PC-3 (cell line): ENCODE results near the gene PLEKHN1. TPM values are rescaled to one million over a fixed set of nuclear protein-coding genes. Genes with fewer than 3 reads are reported as not detected.

Experiments
- ATAC-seq: fragments of 200-7000 bp; cut with Tn5 transposase; 2 replicates; pipeline ENCODE4 v1.9.1; 2020; ENCODE audit warnings: mild to moderate bottlenecking, moderate library complexity
- BruUV-seq: library from RNA; stranded (reverse); fragments of 400-500 nt; replicated peaks from 2 replicates; lab custom pipeline; 2021; lab: Mats Ljungman, UMichigan
- CTCF ChIA-PET: fragments of 300-600 bp; sonication (Branson Sonifier 250); formaldehyde crosslinking; loops from one replicate; lab custom pipeline; 2022; ENCODE audit warnings: antibody characterized with exemption; lab: Charles Lee
- POLR2A ChIA-PET: fragments of 300-600 bp; sonication (Branson Sonifier 250); formaldehyde crosslinking; loops from one replicate; lab custom pipeline; 2022; ENCODE audit warnings: antibody characterized with exemption; ENCODE audit not compliant: unreplicated experiment; lab: Charles Lee
- DNase-seq: peaks from one replicate; pipeline ENCODE4 v3.0.0-alpha.2; 2015
- H2AFZ ChIP-seq: fragments of 300-600 bp; sonication (generic); 2 replicates; pipeline ENCODE4 v1.6.0; 2016; ENCODE audit warnings: antibody characterized with exemption, low read length
- H3F3A ChIP-seq: fragments of 300-600 bp; sonication (generic); one replicate; pipeline ENCODE4 v1.6.0; 2017; ENCODE audit warnings: antibody characterized with exemption, low read length, control low read depth, mild to moderate bottlenecking; ENCODE audit not compliant: unreplicated experiment
- H3K27ac ChIP-seq: fragments of 300-600 bp; sonication (generic); 2 replicates; pipeline ENCODE4 v1.5.1; 2016; ENCODE audit warnings: mild to moderate bottlenecking, low read length
- H3K27me3 ChIP-seq: fragments of 300-600 bp; sonication (generic); 2 replicates; pipeline ENCODE4 v1.6.1; 2016; ENCODE audit warnings: low read length, mixed read lengths
- H3K36me3 ChIP-seq: fragments of 300-600 bp; sonication (generic); 2 replicates; pipeline ENCODE4 v1.6.1; 2016; ENCODE audit warnings: low read depth, mixed run types, low read length, mixed read lengths
- H3K4me1 ChIP-seq: fragments of 300-600 bp; sonication (generic); 2 replicates; pipeline ENCODE4 v1.5.1; 2016; ENCODE audit warnings: low read length; ENCODE audit not compliant: insufficient read depth
- H3K4me2 ChIP-seq: fragments of 300-600 bp; sonication (generic); 2 replicates; pipeline ENCODE4 v1.6.0; 2016; ENCODE audit warnings: low read length
- H3K4me3 ChIP-seq: fragments of 300-600 bp; sonication (generic); 2 replicates; pipeline ENCODE4 v1.5.1; 2016; ENCODE audit warnings: mild to moderate bottlenecking, low read length, mixed read lengths
- H3K79me2 ChIP-seq: fragments of 300-600 bp; sonication (generic); 2 replicates; pipeline ENCODE4 v1.6.1; 2017; ENCODE audit warnings: low read length, mixed read lengths
- H3K9ac ChIP-seq: fragments of 300-600 bp; sonication (generic); 2 replicates; pipeline ENCODE4 v1.6.0; 2016; ENCODE audit warnings: mild to moderate bottlenecking, low read length
- H3K9me2 ChIP-seq: fragments of 300-600 bp; sonication (generic); replicated peaks from 2 replicates; pipeline ENCODE4 v1.6.1; 2016; ENCODE audit warnings: mixed run types, low read length, mixed read lengths
- H3K9me3 ChIP-seq: fragments of 300-600 bp; sonication (generic); 2 replicates; pipeline ENCODE4 v1.6.1; 2016; ENCODE audit warnings: low read length, mixed read lengths
- H4K20me1 ChIP-seq: fragments of 300-600 bp; sonication (generic); 2 replicates; pipeline ENCODE4 v1.6.1; 2016; ENCODE audit warnings: low read length, mixed read lengths
- CTCF ChIP-seq: fragments of 300-600 bp; sonication (generic); conservative IDR thresholded peaks from 2 replicates; pipeline ENCODE4 v1.5.1; 2017; ENCODE audit warnings: antibody characterized with exemption, low read depth, mild to moderate bottlenecking, low read length
- EZH2 ChIP-seq: fragments of 300-600 bp; sonication (generic); IDR thresholded peaks from one replicate; pipeline ENCODE4 v1.6.1; 2017; ENCODE audit warnings: antibody characterized with exemption, mild to moderate bottlenecking, low read length; ENCODE audit not compliant: unreplicated experiment
- EZH2phosphoT487 ChIP-seq: fragments of 300-600 bp; sonication (generic); IDR thresholded peaks from 2 replicates; pipeline ENCODE4 v1.6.1; 2018; ENCODE audit warnings: mild to moderate bottlenecking, antibody characterized with exemption, low read length, borderline replicate concordance
- intact Hi-C: fragments of 100-400 bp; cut with micrococcal nuclease; formaldehyde crosslinking; loops from 2 replicates; pipeline ENCODE4 v1.9.0; 2023
- total RNA-seq: library from RNA; depleted of rRNA; stranded (reverse); fragments of >200 nt; gene quantifications from 2 replicates; pipeline ENCODE4 v1.2.3, GENCODE V29; 2014; rRNA removed

Gene PLEKHN1
- total RNA-seq, 1 experiment from 2014 or later: 14.0 TPM

GRCh38 chr1:1024149-1024770 is 58.0 kb downstream of the PLEKHN1 start:
- ChIA-PET POLR2A (no interaction called here), CTCF (interaction anchor here (1.0 kb wide), 1 partner anchor 267 kb away, joined by 3 read pairs; no protein-coding TSS in a partner anchor)
- H3K4me1 ChIP-seq: peaks cover 48% of the 10 kb centered on the region
- ATAC-seq: no peak
- H3K27ac ChIP-seq: no peak overlapping the region
- no peak overlapping the region for H3K9ac ChIP-seq
- peaks cover 51% of the 10 kb centered on the region for H4K20me1 ChIP-seq
- H3K27me3 ChIP-seq: no peaks in the 10 kb centered on the region
- H3K9me3 ChIP-seq: no peaks in the 10 kb centered on the region
- H3K36me3 ChIP-seq: peaks cover 49% of the 10 kb centered on the region
- DNase-seq: no peak
- no peaks in the 10 kb centered on the region for H3K9me2 ChIP-seq
- no TSS peak for BruUV-seq
- H3K4me2 ChIP-seq: peak overlapping the region; percentile 99
- TF ChIP-seq EZH2: no peak
- TF ChIP-seq CTCF: no peak
- TF ChIP-seq EZH2phosphoT487: no peak
- intact Hi-C loops: no loop called here
- no peaks in the 10 kb centered on the region for H3F3A ChIP-seq
- no peak overlapping the region for H2AFZ ChIP-seq
- peak overlapping the region; percentile 63 for H3K4me3 ChIP-seq
- peaks cover 85% of the 10 kb centered on the region for H3K79me2 ChIP-seq

- TF ChIP-seq CTCF (no peak), EZH2 (no peak), EZH2phosphoT487 (no peak)
- Histone ChIP-seq H3K27ac (peak overlapping the region; percentile 60), H3K4me1 (peaks cover 48% of the 10 kb centered on the region), H4K20me1 (peaks cover 53% of the 10 kb centered on the region), H3K4me2 (peak overlapping the region; percentile 99), H3K27me3 (no peaks in the 10 kb centered on the region), H3F3A (no peaks in the 10 kb centered on the region), H3K9ac (peak overlapping the region; percentile 62), H3K79me2 (peaks cover 88% of the 10 kb centered on the region), H3K4me3 (peak overlapping the region; percentile 63), H2AFZ (no peak overlapping the region), H3K9me2 (no peaks in the 10 kb centered on the region), H3K36me3 (peaks cover 49% of the 10 kb centered on the region), H3K9me3 (no peaks in the 10 kb centered on the region)
- POLR2A ChIA-PET: no interaction called here
- DNase-seq (peak; percentile 99), ATAC-seq (peak; percentile 38)
- no TSS peak for BruUV-seq
- CTCF ChIA-PET: no interaction called here
- intact Hi-C loops: no loop called here
Measured at GRCh38 chr1:1024771-1025699, 58.8 kb downstream of the PLEKHN1 start.

Other genes with a start within 250 kb of the PLEKHN1 start
- 2.7 and 5.8 TPM in 2 replicates for gene SAMD11, start 42.6 kb upstream of the PLEKHN1 start, total RNA-seq
- 262 and 340 TPM in 2 replicates for gene NOC2L, start 7.2 kb upstream of the PLEKHN1 start, total RNA-seq
- gene KLHL17, start 5.9 kb upstream of the PLEKHN1 start, total RNA-seq: 29.8 and 32.1 TPM in 2 replicates
- gene PERM1, start 15.6 kb downstream of the PLEKHN1 start, total RNA-seq: 0.47 and 1.1 TPM in 2 replicates
- gene HES4, start 33.6 kb downstream of the PLEKHN1 start, total RNA-seq: 233 and 379 TPM in 2 replicates
- 749 and 758 TPM in 2 replicates for gene ISG15, start 47.0 kb downstream of the PLEKHN1 start, total RNA-seq
- 273 and 377 TPM in 2 replicates for gene AGRN, start 53.6 kb downstream of the PLEKHN1 start, total RNA-seq
- gene RNF223, start 107.8 kb downstream of the PLEKHN1 start, total RNA-seq: 147 and 171 TPM in 2 replicates
- 61.7 and 78.0 TPM in 2 replicates for gene C1orf159, start 149.6 kb downstream of the PLEKHN1 start, total RNA-seq
- gene TTLL10, start 207.4 kb downstream of the PLEKHN1 start, total RNA-seq: 0.36 and 0.46 TPM in 2 replicates
- 87.2 and 120 TPM in 2 replicates for gene TNFRSF18, start 240.1 kb downstream of the PLEKHN1 start, total RNA-seq
- gene TNFRSF4, start 247.7 kb downstream of the PLEKHN1 start, total RNA-seq: 0.11 and 0.17 TPM in 2 replicates